HG03378 (cell line): Measurements from ENCODE around the gene CPA4.

ENCODE experiments used
- ATAC-seq: cut with Tn5 transposase; IDR thresholded peaks from one replicate; pipeline ENCODE4 v1.9.1; 2021; ENCODE audit warnings: mild to moderate bottlenecking, moderate library complexity; ENCODE audit not compliant: unreplicated experiment

CPA4 gene

DNA sequence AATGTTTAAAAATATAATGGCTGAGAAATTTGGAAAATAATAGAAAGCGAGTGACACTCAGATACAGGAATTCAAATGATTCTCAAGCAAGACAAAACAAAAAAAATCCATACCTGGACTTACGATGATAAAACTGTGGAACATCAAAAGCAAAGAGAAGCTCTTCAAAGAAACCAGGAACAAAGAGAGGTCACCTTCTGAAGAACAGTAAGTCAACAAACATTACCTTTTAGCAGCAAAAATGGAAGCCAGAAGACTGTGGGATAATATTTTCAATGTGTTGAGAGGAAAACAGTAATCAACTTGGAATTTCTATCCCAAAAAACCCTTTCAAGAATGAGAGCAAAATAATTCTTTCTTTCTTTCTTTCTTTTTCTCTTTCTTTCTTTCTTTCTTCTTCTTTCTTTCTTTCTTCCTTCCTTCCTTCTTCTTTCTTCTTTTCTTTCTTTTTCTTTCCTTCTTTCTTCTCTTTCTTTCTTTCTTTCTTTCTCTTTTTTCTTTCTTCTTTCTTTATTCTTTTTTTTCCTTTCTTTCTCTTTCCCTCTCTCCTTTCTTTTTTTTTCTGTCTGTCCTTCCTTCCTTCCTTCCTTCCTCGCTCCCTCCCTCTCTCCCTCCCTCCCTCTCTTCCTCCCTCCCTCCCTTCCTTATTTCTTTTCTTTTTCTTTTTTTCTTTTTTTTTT lies 49.9 kb downstream of the CPA4 start:
- ATAC-seq, result no peak

DNA sequence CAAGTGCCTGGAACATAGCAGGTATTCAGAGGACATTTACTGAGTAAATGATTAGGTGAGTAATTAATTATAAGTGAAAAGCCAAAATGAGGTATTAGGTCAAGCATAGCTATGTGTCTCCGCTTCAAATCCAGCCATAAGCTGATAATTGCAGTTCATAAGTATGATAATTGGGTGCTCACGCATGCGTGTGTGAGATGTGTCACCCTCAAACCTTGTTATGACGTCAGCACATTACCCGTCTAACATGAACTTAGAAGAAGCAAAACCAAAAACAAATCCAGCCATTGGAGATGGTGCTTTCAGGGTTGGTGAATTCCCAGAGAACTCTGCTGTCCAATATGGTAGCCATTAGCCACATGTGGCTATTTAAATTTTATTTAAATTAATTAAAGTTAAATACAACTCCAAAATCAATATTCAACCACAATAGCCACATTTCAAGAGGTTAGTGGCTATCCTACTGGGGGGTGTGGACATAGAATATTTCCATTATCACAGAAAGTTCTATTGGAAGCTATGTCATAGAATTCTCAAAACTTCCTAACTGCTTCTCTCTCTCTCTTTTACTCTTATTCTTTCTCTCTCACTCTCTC lies 51.4 kb downstream of the CPA4 start, which contains the start of gene CPA5:
TSS of gene CPA5 (plus strand) at position 546 of the 596 bp plus-strand sequence. CDS start 1,670 bp downstream, outside the sequence.
- no peak for ATAC-seq

GRCh38 chr7:130345136-130345535 lies 52.2 kb downstream of the CPA4 start:
- no peak for ATAC-seq

DNA sequence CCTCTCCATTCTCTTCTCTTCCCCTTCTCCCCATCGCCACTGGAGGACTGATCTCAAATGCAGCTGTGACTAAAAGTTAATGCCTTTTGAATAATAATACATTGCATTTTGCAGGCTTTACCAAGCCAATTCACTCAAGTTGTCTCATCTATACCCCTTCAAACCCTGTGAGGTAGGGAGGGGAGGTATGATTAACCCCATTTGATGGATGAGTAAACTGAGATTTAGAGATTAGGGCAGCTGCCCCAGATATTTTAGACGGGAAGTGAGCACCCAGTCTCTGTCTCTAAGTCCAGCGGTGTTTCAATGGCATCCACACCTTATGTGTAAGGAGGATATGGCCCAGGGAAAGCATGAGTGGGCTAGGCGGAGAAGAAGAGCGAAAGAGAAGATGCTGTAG lies 52.8 kb downstream of the CPA4 start:
- no peak for ATAC-seq

DNA sequence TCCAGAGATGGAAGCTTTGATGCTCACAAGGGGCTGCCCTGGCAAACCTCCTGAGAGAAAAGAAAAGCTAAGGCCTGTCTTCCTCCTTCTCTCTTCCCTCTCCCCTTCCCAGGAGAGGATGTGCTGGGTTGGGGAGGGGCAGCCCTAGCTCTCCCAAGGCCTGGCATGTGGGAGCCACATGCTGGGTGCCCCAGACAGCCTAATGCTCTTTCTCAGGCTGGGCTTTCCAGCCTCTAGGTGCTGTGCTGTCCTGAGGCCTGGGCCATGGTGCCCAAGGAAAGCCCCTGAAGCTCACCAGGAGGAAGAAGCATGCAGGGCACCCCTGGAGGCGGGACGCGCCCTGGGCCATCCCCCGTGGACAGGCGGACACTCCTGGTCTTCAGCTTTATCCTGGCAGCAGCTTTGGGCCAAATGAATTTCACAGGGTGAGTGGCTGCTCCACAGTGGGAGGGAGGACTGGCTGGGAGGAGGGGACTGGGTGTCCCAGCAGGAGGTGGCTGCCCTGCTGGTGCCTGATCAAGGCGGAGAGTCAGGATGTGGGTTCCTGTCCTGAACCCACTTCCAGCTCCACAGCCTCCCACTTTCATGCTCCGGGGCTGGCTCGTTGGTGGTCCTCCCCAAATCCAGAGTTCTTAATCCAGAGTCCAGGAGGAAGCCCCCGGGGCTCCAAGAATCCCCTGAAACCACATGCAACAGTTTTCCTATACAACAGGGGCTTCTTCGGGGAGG lies 53.4 kb downstream of the CPA4 start:
- ATAC-seq, result no peak

DNA sequence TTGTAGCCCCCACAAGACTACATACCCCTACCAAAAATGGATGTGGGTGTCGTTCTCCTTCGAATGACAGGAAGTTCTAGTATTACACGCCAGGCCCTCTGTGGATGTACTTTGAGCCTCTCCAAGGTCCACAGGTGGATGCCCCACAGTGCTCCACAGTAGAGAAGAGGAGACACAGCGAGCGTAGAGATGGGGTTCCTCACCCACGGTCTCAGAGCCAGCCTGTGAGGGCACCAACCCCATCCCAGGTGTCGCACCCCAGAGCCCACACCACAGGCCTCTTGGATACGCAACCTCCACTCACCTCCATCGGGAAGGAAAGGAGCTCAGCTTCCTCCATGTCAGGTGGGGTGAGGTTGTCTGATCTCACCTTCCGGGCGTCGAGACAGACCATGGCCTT lies 54.0 kb downstream of the CPA4 start:
- ATAC-seq, result no peak

- ATAC-seq, result no peak
Observed at GRCh38 chr7:130349911-130350782, 57.2 kb downstream of the CPA4 start.

GRCh38 chr7:130350945-130351790 lies 58.2 kb downstream of the CPA4 start:
- ATAC-seq, result no peak

- no peak for ATAC-seq
Observed at GRCh38 chr7:130351791-130352090, 58.8 kb downstream of the CPA4 start.

DNA sequence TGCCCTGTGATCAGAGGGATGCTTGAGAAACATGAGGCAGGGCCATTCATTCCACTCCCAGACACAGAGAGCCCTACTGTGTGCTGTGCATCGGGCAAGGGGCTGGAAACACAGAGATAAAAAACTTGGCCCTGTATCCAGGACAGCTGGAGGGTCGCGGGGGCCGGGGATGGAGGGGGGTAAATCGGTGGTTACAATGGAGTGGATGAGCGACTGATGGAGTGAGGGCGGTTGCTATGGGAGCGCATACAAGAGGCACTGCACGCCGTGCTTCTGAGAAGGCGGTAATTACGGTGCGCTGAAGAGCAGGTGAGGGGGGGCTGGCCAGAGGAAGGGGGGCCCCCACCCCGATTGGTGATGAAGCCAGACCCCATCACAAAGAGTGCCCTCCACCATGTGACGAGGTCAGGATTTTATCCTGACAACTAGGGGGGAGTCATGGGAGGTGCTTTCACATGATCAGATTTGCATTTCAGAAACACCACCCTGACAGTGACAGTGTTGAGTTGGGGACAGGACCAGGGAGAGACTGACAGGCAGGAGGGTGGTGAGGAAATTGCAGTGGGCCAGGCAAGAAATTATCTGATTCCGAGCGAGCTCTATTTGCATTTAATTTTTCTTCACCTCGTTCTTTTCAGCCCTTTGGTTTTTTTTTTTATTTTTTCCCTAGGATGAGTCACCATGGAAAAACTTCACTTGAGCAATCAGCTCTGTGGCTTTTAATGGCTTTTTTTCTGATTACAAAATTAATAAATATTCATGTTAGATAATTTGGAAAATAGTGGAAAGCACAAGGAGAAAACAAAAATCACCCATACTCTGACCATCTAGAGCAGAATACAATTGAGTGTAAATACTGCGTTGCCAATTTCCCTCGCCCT lies 59.5 kb downstream of the CPA4 start:
- ATAC-seq, result no peak

GRCh38 chr7:130353196-130353595 lies 60.2 kb downstream of the CPA4 start:
- no peak for ATAC-seq

- ATAC-seq, result no peak
Observed at GRCh38 chr7:130356121-130356875, 63.3 kb downstream of the CPA4 start.

DNA sequence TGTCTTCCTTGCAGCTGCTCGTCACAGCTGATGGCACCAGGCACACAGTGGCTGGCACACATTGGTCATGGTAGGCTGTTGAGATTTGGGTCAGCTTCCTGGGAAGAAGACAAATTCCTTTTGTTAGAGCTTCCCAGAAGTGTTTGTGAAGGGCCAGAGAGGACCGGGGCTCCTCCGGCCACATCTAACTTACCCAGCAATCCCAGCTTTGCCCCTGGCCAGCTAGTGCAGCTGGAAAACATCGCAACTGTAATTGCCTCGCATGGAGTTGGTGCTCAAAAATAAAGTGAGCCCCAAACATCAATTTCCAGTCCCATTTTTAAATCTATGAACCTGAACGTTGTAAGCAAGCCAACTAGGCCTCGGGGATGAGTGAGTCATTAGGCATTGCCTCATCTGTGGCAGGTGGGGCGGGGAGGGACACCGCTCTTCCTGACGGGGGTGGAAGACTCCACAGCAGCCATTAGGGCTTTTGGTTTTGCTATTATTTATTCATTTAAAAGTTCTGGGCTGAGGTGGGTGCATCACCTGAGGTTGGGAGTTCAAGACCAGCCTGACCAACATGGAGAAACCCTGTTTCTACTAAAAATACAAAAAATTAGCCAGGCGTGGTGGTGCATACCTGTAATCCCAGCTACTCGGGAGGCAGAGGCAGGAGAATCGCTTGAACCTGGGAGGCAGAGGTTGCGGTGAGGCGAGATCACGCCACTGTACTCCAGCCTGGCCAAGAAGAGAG lies 64.1 kb downstream of the CPA4 start:
- no peak for ATAC-seq

DNA sequence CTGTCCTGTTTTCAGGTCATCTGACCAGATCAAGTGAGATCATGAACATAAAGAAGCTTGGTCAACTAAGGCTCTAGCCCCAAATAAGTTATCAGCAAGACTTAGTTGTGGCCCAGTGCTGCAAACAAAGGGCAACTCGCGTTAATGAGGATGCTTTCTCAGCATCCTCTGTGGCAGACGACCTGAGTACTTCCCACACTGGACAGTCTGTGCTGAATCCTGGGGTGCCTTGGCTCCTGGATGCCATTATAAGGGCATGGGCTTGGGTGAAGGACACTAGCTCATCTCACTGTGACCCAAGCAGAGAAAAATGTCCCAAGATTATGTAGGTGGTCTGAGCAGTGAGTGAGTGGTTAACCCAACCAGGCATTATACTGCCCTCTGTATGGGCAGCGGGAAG lies 65.5 kb downstream of the CPA4 start:
- no peak for ATAC-seq

GRCh38 chr7:130359276-130359857 lies 66.4 kb downstream of the CPA4 start:
- no peak for ATAC-seq

DNA sequence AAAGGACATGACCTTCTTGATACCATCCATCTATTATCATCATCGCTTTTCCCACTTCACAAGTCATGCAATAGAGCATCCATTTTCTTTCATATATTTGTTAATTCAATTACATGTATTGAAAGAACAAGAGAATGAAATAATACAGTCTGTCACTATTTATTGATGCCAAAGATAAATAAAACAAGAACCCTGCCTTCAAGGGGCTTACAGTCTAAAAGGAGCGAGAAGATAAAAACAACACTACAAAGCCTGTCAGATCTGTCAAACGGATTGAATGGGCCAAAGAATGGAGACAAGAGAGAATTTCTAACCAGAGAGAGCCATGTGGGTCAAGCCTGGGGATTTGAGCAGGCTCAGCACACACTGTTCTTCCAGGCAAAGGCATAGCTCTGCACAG lies 67.6 kb downstream of the CPA4 start:
- no peak for ATAC-seq

DNA sequence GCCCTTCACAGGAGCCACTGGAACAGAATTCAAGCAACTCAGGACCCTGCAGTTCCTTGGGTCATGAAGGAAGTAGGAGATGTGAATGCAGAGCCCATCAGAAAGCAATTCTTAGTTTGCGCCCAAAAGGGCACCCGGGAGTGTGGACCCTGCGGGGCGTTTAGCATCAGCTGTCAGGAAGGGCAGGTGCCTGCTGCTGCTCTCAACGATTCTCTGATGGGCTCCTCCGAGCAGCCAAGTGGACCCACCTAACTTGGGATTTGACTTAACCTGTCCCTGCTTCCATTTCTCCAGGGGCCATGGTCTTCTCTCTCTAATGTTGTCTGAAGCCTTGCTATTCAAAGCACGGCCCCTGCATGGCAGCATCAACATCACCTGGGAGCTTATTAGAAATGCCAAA lies 68.7 kb downstream of the CPA4 start:
- ATAC-seq, result no peak
